Loucy (cell line): ENCODE measurements around the gene MSI1.

ENCODE experiments used
- H2AFZ ChIP-seq: fragments of 200-600 bp; sonication (generic); 2 replicates; pipeline ENCODE4 v1.6.0; 2016; ENCODE audit warnings: antibody characterized with exemption, mild to moderate bottlenecking, low read length, moderate library complexity
- H3F3A ChIP-seq: fragments of 200-600 bp; 2 replicates; pipeline ENCODE4 v1.6.0; 2016; ENCODE audit warnings: antibody characterized with exemption, low read depth, mild to moderate bottlenecking
- H3K27me3 ChIP-seq: fragments of 200-600 bp; sonication (generic); 2 replicates; pipeline ENCODE4 v1.6.1; 2014; ENCODE audit warnings: low read length, mild to moderate bottlenecking; ENCODE audit not compliant: insufficient read depth, poor library complexity, severe bottlenecking
- H3K36me3 ChIP-seq: fragments of 200-600 bp; sonication (generic); 2 replicates; pipeline ENCODE4 v1.6.1; 2016; ENCODE audit warnings: low read length; ENCODE audit not compliant: insufficient read depth
- H3K4me1 ChIP-seq: fragments of 200-600 bp; sonication (generic); 2 replicates; pipeline ENCODE4 v1.5.1; 2014; ENCODE audit warnings: low read length, mild to moderate bottlenecking; ENCODE audit not compliant: insufficient read depth, poor library complexity, severe bottlenecking
- H3K4me2 ChIP-seq: fragments of 200-600 bp; sonication (generic); 2 replicates; pipeline ENCODE4 v1.6.0; 2014; ENCODE audit warnings: antibody characterized with exemption, low read length, low read depth, mild to moderate bottlenecking; ENCODE audit not compliant: poor library complexity, severe bottlenecking
- H3K4me3 ChIP-seq: fragments of 200-600 bp; sonication (generic); 2 replicates; pipeline ENCODE4 v1.5.1; 2014; ENCODE audit warnings: low read length, mild to moderate bottlenecking, mixed read lengths; ENCODE audit not compliant: poor library complexity, severe bottlenecking
- H3K79me2 ChIP-seq: fragments of 200-600 bp; sonication (generic); 2 replicates; pipeline ENCODE4 v1.6.1; 2014; ENCODE audit warnings: low read length; ENCODE audit not compliant: insufficient read depth
- H3K9ac ChIP-seq: fragments of 200-600 bp; sonication (generic); 2 replicates; pipeline ENCODE4 v1.6.0; 2014; ENCODE audit warnings: mild to moderate bottlenecking, low read depth, low read length, moderate library complexity; ENCODE audit not compliant: poor library complexity, severe bottlenecking
- H3K9me2 ChIP-seq: fragments of 200-600 bp; sonication (generic); replicated peaks from 2 replicates; pipeline ENCODE4 v1.6.1; 2016; ENCODE audit warnings: low read depth, low read length, mixed read lengths
- H3K9me3 ChIP-seq: fragments of 200-600 bp; sonication (generic); 2 replicates; pipeline ENCODE4 v1.6.1; 2014; ENCODE audit warnings: mild to moderate bottlenecking, antibody characterized with exemption, low read length, low read depth; ENCODE audit not compliant: insufficient read depth
- H4K20me1 ChIP-seq: fragments of 200-600 bp; sonication (generic); 2 replicates; pipeline ENCODE4 v1.6.0; 2014; ENCODE audit warnings: antibody characterized with exemption, low read length, mild to moderate bottlenecking; ENCODE audit not compliant: insufficient read depth, poor library complexity, severe bottlenecking
- EZH2phosphoT487 ChIP-seq: fragments of 200-600 bp; IDR thresholded peaks from 2 replicates; pipeline ENCODE4 v1.6.1; 2018; ENCODE audit warnings: antibody characterized with exemption, mild to moderate bottlenecking, moderate library complexity, borderline replicate concordance
- TF ChIP-seq, protein P1 (sequence below): fragments of 200-600 bp; sonication (generic); conservative IDR thresholded peaks from 2 replicates; pipeline ENCODE4 v1.5.1; 2014; ENCODE audit warnings: mild to moderate bottlenecking, antibody characterized with exemption, low read length

MSI1 gene

DNA sequence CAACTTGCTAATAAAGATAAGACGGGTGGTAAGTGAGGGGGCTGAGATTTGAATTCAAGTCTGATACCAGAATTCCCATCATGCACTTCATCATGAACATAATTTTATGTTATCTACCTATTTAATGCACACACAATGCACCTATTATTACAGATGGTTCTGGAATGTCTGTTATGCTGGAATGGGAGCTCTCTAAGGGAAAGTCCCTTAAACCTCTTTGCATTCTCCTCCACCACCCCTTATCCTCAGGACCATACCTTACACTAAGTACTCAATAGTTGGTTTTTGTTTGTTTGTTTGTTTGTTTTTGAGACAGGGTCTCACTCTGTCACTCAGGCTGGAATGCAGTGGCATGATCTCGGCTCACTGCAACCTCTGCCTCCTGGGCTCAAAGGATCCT is 7.0 kb upstream of the MSI1 start:
- H3K9me2 ChIP-seq: no peaks in the 10 kb centered on the region
- H3K36me3 ChIP-seq: no peaks in the 10 kb centered on the region
- H3F3A ChIP-seq: no peaks in the 10 kb centered on the region
- no peak overlapping the region for H2AFZ ChIP-seq
- H3K9ac ChIP-seq: no peak overlapping the region
- H3K79me2 ChIP-seq: no peaks in the 10 kb centered on the region
- H3K9me3 ChIP-seq: no peaks in the 10 kb centered on the region
- TF ChIP-seq, protein P1, sequence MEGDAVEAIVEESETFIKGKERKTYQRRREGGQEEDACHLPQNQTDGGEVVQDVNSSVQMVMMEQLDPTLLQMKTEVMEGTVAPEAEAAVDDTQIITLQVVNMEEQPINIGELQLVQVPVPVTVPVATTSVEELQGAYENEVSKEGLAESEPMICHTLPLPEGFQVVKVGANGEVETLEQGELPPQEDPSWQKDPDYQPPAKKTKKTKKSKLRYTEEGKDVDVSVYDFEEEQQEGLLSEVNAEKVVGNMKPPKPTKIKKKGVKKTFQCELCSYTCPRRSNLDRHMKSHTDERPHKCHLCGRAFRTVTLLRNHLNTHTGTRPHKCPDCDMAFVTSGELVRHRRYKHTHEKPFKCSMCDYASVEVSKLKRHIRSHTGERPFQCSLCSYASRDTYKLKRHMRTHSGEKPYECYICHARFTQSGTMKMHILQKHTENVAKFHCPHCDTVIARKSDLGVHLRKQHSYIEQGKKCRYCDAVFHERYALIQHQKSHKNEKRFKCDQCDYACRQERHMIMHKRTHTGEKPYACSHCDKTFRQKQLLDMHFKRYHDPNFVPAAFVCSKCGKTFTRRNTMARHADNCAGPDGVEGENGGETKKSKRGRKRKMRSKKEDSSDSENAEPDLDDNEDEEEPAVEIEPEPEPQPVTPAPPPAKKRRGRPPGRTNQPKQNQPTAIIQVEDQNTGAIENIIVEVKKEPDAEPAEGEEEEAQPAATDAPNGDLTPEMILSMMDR: no peak
- no peak for TF ChIP-seq EZH2phosphoT487
- H4K20me1 ChIP-seq: no peaks in the 10 kb centered on the region
- H3K4me2 ChIP-seq: no peak overlapping the region
- H3K27me3 ChIP-seq: no peaks in the 10 kb centered on the region
- H3K4me1 ChIP-seq: no peaks in the 10 kb centered on the region
- no peak overlapping the region for H3K4me3 ChIP-seq

DNA sequence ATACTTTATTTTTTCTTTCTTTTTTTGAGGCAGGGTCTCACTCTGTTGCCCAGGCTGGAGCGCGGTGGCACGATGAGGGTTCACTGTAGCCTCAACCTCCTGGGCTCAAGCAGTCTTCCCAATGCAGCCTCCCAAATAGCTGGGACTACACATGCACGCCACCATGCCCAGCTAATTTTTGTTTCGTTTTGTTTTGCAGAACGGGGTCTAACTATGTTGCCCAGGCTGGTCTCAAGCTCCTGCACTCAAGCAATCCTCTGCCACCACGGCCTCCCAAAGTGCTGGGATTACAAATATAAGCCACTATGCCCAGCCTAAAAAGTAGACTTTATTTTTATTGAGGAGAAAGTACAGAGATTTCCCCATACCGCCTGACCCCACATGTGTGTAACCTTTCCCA is 4.7 kb upstream of the MSI1 start:
- no peaks in the 10 kb centered on the region for H3K79me2 ChIP-seq
- H3K4me2 ChIP-seq: no peak overlapping the region

DNA sequence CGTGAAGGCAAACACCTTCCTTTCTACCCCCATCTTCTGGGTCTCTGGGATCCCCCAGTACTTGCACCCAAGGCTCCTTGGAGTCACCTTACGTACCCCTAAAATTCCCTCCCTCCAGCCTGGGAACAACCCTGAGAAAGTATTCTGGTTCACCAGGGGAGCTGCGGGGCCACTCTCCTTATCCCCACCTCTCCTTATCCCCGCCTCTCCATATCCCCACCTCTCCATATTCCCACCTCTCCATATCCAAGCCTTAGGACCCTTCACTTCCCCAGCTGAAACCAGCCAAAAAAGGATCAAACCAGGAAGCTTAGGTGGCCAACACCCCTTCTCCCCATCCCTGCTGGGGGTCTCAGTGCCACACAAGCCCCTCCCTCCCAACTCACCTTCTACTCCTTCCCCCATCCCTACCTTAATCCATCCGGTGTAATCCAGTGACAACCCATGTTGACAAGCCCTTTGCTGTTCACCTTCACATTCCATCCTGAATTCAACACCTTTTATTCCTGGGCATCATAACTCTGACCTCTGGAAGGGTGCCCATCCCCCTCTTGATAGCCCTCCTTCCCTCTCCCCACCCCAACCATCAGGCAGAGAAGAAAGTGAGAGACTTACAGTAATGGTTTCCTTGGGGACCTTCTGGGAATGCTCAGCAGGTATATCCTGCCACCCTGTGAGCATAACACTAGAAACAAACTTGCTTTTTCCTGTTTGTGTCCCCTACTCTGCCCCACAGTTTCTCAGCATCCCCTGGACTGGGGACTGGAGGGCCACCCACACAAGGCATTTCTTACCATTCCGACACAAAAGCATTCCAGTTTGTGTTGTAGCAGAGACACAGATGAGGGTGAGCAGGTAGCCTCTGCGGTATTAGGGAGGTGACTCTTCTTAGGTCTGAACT is 1.6 kb upstream of the MSI1 start:
- no peaks in the 10 kb centered on the region for H3F3A ChIP-seq

More for the DNA sequence above, 4.7 kb upstream of the MSI1 start:
- H3K9ac ChIP-seq: no peak overlapping the region
- no peaks in the 10 kb centered on the region for H3K36me3 ChIP-seq
- H3F3A ChIP-seq: no peaks in the 10 kb centered on the region
- H3K9me2 ChIP-seq: no peaks in the 10 kb centered on the region
- no peaks in the 10 kb centered on the region for H3K27me3 ChIP-seq
- H3K9me3 ChIP-seq: no peaks in the 10 kb centered on the region
- no peaks in the 10 kb centered on the region for H4K20me1 ChIP-seq
- H3K4me1 ChIP-seq: no peaks in the 10 kb centered on the region
- TF ChIP-seq EZH2phosphoT487: no peak
- TF ChIP-seq, protein P1: no peak
- H2AFZ ChIP-seq: no peak overlapping the region
- H3K4me3 ChIP-seq: no peak overlapping the region

More for the DNA sequence above, 1.6 kb upstream of the MSI1 start:
- H2AFZ ChIP-seq: no peak overlapping the region
- H3K27me3 ChIP-seq: no peaks in the 10 kb centered on the region
- H3K4me2 ChIP-seq: no peak overlapping the region
- no peak overlapping the region for H3K4me3 ChIP-seq
- TF ChIP-seq, protein P1: no peak
- TF ChIP-seq EZH2phosphoT487: no peak
- H3K79me2 ChIP-seq: no peaks in the 10 kb centered on the region
- H3K36me3 ChIP-seq: no peaks in the 10 kb centered on the region
- no peaks in the 10 kb centered on the region for H4K20me1 ChIP-seq
- H3K9ac ChIP-seq: no peak overlapping the region
- no peaks in the 10 kb centered on the region for H3K9me3 ChIP-seq
- H3K4me1 ChIP-seq: no peaks in the 10 kb centered on the region
- H3K9me2 ChIP-seq: no peaks in the 10 kb centered on the region
